Measurements from ENCODE around the gene GNA15.
A peak's percentile ranks its signal among the peaks of the same experiment; 100 is the strongest.

Gene GNA15

DNA sequence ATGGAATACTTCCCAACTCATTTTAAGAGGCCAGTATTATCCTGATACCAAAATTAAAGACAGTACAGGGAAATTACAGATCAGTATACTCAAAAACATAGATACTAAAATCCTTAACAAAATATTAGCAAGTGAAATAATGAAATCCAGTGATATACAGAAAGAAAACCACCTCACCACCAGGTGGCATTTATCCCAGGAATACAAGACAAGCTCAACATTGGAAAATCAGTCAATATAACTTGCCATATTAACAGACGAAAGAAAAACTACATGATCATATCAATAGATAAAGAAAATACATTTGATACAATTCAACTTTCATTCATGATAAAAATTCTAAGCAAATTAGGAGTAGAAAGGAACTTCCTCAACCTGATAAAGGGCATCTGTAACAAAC lies 6.7 kb upstream of the GNA15 start:
- in situ Hi-C loops (cut with MboI; ENCODE audit: low pct_unique_long_range_greater_than_20kb, low sequenced_read_pairs, unreplicated experiment) = loop anchor here (5.0 kb wide), 1 partner anchor 33 kb away; no protein-coding TSS in a partner anchor

DNA sequence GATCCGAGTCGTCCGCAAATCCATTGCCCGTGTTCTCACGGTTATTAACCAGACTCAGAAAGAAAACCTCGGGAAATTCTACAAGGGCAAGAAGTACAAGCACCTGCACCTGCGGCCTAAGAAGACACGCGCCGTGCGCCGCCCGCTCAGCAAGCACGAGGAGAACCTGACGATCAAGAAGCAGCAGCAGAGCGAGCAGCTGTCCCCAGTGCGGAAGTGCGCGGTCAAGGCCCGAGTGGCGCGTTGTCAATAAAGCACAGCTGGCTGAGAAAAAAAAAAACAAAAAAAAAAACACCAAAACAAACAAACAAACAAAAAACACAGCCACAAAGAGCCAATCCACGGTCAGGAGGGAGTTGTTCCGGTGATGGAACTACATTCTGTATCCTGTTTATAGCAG lies 4.7 kb upstream of the GNA15 start:
- TF ChIP-seq, protein P1, sequence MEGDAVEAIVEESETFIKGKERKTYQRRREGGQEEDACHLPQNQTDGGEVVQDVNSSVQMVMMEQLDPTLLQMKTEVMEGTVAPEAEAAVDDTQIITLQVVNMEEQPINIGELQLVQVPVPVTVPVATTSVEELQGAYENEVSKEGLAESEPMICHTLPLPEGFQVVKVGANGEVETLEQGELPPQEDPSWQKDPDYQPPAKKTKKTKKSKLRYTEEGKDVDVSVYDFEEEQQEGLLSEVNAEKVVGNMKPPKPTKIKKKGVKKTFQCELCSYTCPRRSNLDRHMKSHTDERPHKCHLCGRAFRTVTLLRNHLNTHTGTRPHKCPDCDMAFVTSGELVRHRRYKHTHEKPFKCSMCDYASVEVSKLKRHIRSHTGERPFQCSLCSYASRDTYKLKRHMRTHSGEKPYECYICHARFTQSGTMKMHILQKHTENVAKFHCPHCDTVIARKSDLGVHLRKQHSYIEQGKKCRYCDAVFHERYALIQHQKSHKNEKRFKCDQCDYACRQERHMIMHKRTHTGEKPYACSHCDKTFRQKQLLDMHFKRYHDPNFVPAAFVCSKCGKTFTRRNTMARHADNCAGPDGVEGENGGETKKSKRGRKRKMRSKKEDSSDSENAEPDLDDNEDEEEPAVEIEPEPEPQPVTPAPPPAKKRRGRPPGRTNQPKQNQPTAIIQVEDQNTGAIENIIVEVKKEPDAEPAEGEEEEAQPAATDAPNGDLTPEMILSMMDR (IDR thresholded peaks at IDR 0.05; ENCODE audit: extremely low read depth, insufficient read depth, missing control alignments) = no peak
- in situ Hi-C loops (cut with MboI; ENCODE audit: low pct_unique_long_range_greater_than_20kb, low sequenced_read_pairs, unreplicated experiment) = no loop called here
- DNase-seq (ENCODE audit: low spot score) = no peak

More for the DNA sequence above, 6.7 kb upstream of the GNA15 start:
- TF ChIP-seq, protein P1 (IDR thresholded peaks at IDR 0.05; ENCODE audit: extremely low read depth, insufficient read depth, missing control alignments) = peak; percentile 35
- no peak for DNase-seq (ENCODE audit: low spot score)

DNA sequence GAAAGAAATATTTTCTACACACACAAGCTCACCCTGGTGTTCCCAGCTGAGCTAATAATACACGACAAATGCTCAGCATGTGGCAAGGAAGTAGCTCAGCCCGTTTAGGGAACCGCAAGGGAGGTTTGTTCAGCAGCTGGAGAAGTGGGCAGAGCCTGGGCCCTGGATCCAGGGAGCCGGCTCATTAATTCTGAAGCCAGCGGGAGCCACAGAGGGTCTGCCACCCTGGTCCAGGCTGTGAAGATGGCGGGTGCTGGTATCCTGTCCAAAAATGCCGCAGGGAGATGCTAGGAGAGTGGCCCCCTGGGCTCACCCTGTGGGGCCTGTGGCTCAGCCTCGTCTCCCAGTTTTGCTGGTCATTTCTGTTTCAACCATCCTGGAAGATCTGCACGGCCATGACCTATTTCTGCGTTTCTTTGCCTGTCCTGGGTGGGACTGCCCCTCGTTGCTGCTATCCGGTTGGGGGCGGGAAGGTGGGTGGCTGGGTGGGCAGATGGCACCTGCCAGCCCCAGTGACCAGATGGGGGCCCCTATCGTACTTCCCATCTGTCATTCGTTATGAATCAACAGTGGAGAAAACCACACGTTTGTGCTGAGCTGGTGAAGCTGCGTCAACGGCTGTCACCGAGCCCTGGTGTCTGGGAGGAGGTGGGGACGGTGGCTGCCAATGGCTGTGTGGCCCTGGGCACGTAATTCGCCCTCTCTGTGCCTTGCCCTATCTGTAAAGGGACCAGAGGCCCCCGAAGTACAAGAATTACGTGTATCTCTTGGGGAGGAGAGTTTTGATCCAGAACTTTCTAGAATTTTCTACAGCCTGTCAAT lies 2.7 kb upstream of the GNA15 start:
- TF ChIP-seq, protein P1 (IDR thresholded peaks at IDR 0.05; ENCODE audit: extremely low read depth, insufficient read depth, missing control alignments) = no peak
- peak; percentile 82 for DNase-seq (ENCODE audit: low spot score)
- in situ Hi-C loops (cut with MboI; ENCODE audit: low pct_unique_long_range_greater_than_20kb, low sequenced_read_pairs, unreplicated experiment) = no loop called here

DNA sequence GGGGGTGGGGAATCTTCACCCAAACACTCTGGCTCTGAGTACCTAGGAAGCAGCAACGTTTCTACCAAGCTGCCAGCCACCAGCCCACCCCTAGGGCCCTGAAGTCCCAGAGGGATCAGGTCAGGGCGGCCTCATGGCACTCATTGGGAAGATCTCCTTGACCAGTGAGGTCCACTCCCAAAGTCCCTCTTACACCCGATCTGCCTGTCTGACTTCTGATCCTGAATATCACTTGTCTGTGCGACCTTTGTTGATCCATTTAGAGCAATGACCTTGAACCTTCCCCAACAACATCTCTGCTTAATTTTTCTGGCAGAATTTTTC lies 2.1 kb upstream of the GNA15 start:
- in situ Hi-C loops (cut with MboI; ENCODE audit: low pct_unique_long_range_greater_than_20kb, low sequenced_read_pairs, unreplicated experiment) = no loop called here
- TF ChIP-seq, protein P1 (IDR thresholded peaks at IDR 0.05; ENCODE audit: extremely low read depth, insufficient read depth, missing control alignments) = no peak
- no peak for DNase-seq (ENCODE audit: low spot score)

DNA sequence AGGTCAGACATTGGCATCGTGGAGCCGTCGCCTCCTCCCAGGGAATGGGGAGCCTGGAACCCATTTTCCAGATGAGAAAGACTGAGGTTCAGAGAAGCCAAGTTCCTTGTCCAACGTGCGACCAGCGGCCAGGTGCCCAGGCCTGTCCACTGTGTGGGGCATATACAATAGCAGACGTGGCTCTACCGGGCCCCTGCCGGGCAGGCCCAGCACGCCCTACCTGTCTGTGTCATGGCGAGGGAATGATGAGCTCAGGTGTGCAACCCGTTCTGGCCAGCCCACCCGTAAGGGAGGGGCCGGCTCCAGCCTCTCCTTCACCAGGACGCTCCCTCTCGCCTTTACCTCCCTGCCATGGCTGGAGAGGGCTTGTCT lies 837 bp downstream of the GNA15 start:
- TF ChIP-seq, protein P1 (IDR thresholded peaks at IDR 0.05; ENCODE audit: extremely low read depth, insufficient read depth, missing control alignments) = no peak
- no peak for DNase-seq (ENCODE audit: low spot score)
- in situ Hi-C loops (cut with MboI; ENCODE audit: low pct_unique_long_range_greater_than_20kb, low sequenced_read_pairs, unreplicated experiment) = no loop called here

DNA sequence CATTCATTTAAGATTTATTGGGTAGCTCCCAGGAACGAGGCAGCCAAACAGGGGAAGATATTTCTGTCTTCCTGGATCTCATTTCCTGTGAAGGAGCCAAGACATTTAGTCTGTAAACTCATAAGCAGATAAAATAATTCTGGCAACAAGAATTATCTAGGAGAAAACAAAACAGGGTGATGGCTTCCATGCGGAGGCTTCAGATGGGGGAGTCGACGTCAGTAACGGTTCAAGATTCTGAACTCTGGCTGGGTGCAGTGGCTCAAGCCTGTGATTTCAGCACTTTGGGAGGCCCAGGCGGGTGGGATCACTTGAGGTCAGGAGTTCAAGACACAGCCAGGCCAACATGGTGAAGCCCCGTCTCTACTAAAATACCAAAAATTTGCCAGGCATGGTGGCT lies 1.3 kb downstream of the GNA15 start:
- DNase-seq (ENCODE audit: low spot score) = no peak
- TF ChIP-seq, protein P1 (IDR thresholded peaks at IDR 0.05; ENCODE audit: extremely low read depth, insufficient read depth, missing control alignments) = no peak
- in situ Hi-C loops (cut with MboI; ENCODE audit: low pct_unique_long_range_greater_than_20kb, low sequenced_read_pairs, unreplicated experiment) = no loop called here

All from GM13977 (cell line).